Stimulated activated CD4-positive, alpha-beta T cell treated with anti-CD3 and anti-CD28 coated beads, Interleukin-15, amount 100 ng/mL, for 24 hours (primary cell): ENCODE measurements around the gene UBE2M.
"Not testable (repeated sequence)": the region's sequence is repeated elsewhere in the genome, so short reads cannot be mapped to it uniquely, and the experiment has no call there.

ENCODE experiments used
- DNase-seq: peaks from one replicate; pipeline ENCODE4 v3.0.0-alpha.2; 2020

UBE2M gene

GRCh38 chr19:58558066-58558622, at the start of gene UBE2M:
TSS of gene UBE2M (minus strand) at chr19:58558611. CDS start at chr19:58558381, 230 bp downstream.
- DNase-seq, result peak; percentile 72

- DNase-seq, result not testable (repeated sequence)
These were observed 48.8 kb upstream of the UBE2M start for GRCh38 chr19:58607213-58607612.

- DNase-seq, result not testable (repeated sequence)
These were observed 48.0 kb upstream of the UBE2M start for GRCh38 chr19:58606251-58606896.

- DNase-seq, result no peak
These were observed 27.8 kb upstream of the UBE2M start for GRCh38 chr19:58586133-58586765.

GRCh38 chr19:58585442-58586132, 27.2 kb upstream of the UBE2M start:
- DNase-seq, result no peak

GRCh38 chr19:58584498-58585441, 26.4 kb upstream of the UBE2M start:
- DNase-seq, result no peak

- no peak for DNase-seq
These were observed 24.6 kb upstream of the UBE2M start for GRCh38 chr19:58582985-58583384.

- peak; percentile 92 for DNase-seq
These were observed 23.1 kb upstream of the UBE2M start for GRCh38 chr19:58581227-58582141.

GRCh38 chr19:58579473-58580142, 21.2 kb upstream of the UBE2M start:
- DNase-seq, result no peak

GRCh38 chr19:58578012-58578925, 19.9 kb upstream of the UBE2M start:
- peak; percentile 38 for DNase-seq

- DNase-seq, result not testable (repeated sequence)
These were observed 19.2 kb upstream of the UBE2M start for GRCh38 chr19:58577581-58577980.

- peak; percentile 89 for DNase-seq
These were observed 17.0 kb upstream of the UBE2M start for GRCh38 chr19:58575183-58576041.

GRCh38 chr19:58573658-58574164, 15.3 kb upstream of the UBE2M start:
- no peak for DNase-seq

- peak; percentile 100 for DNase-seq
These were observed 14.6 kb upstream of the UBE2M start, which contains the start of gene MZF1 for GRCh38 chr19:58572818-58573657. TSS of gene MZF1 (minus strand) at chr19:58573335. CDS start at chr19:58571389, 1,946 bp downstream.

GRCh38 chr19:58572026-58572817, 13.8 kb upstream of the UBE2M start:
- no peak for DNase-seq

- no peak for DNase-seq
These were observed 13.2 kb upstream of the UBE2M start for GRCh38 chr19:58571575-58571947.
